NCI-H345 (cell line): Measurements from ENCODE around the gene DROSHA.
"Not testable (repeated sequence)": the region's sequence is repeated elsewhere in the genome, so short reads cannot be mapped to it uniquely, and the experiment has no call there.

Experiments used
- DNase-seq: peaks from one replicate; lab custom pipeline; 2025; lab: John Stamatoyannopoulos, UW

The DROSHA gene

GRCh38 chr5:31381299-31381698 lies 150.6 kb downstream of the DROSHA start:
- no peak for DNase-seq

GRCh38 chr5:31380049-31380448 lies 151.8 kb downstream of the DROSHA start:
- no peak for DNase-seq

- no peak for DNase-seq
Observed at GRCh38 chr5:31378838-31379237, 153.1 kb downstream of the DROSHA start.

GRCh38 chr5:31378136-31378535 lies 153.8 kb downstream of the DROSHA start:
- no peak for DNase-seq

- DNase-seq = no peak
Observed at GRCh38 chr5:31377274-31377946, 154.5 kb downstream of the DROSHA start.

GRCh38 chr5:31375999-31376720 lies 155.7 kb downstream of the DROSHA start:
- no peak for DNase-seq

GRCh38 chr5:31372124-31372523 lies 159.8 kb downstream of the DROSHA start:
- no peak for DNase-seq

GRCh38 chr5:31366941-31367340 lies 165.0 kb downstream of the DROSHA start:
- DNase-seq = no peak

GRCh38 chr5:31365776-31366175 lies 166.1 kb downstream of the DROSHA start:
- DNase-seq = no peak

GRCh38 chr5:31364881-31365636 lies 166.8 kb downstream of the DROSHA start:
- no peak for DNase-seq

GRCh38 chr5:31362931-31363568 lies 168.8 kb downstream of the DROSHA start:
- no peak for DNase-seq

- no peak for DNase-seq
Observed at GRCh38 chr5:31362529-31362900, 169.4 kb downstream of the DROSHA start.

- DNase-seq = not testable (repeated sequence)
Observed at GRCh38 chr5:31361704-31362528, 170.0 kb downstream of the DROSHA start.

- no peak for DNase-seq
Observed at GRCh38 chr5:31361234-31361633, 170.7 kb downstream of the DROSHA start.

- no peak for DNase-seq
Observed at GRCh38 chr5:31359839-31360238, 172.1 kb downstream of the DROSHA start.

GRCh38 chr5:31357038-31357437 lies 174.9 kb downstream of the DROSHA start:
- DNase-seq = no peak

- no peak for DNase-seq
Observed at GRCh38 chr5:31355337-31355736, 176.6 kb downstream of the DROSHA start.
